H1 (cell line): ENCODE measurements around the gene MYBPC2. TPM values are rescaled to one million over a fixed set of nuclear protein-coding genes. Genes with fewer than 3 reads are reported as not detected.

Source experiments
- CTCF ChIA-PET: fragments of 300-600 bp; sonication (Branson Sonifier 250); formaldehyde crosslinking; loops from one replicate; lab custom pipeline; 2021; ENCODE audit not compliant: partially characterized antibody; lab: Charles Lee
- POLR2A ChIA-PET: fragments of 300-600 bp; sonication (Branson Sonifier 250); formaldehyde crosslinking; loops from one replicate; lab custom pipeline; 2021; ENCODE audit warnings: inconsistent platforms; ENCODE audit not compliant: partially characterized antibody; lab: Charles Lee
- DNase-seq, 2 experiments: peaks; one replicate each; pipeline versions ENCODE4 v3.0.0 to v3.0.0-alpha.2; 2010 to 2022; ENCODE audit warnings: low spot score in 2 of 2, low read depth in 1 of 2, mixed read lengths in 1 of 2
- FAIRE-seq: peaks from 2 replicates; lab custom pipeline; 2011; peaks lifted over from hg19 to GRCh38; lab: Jason Lieb, UNC
- H2AFZ ChIP-seq: 2 replicates; pipeline ENCODE4 v1.8.1; 2012; ENCODE audit warnings: low read length, inconsistent platforms
- H2AK5ac ChIP-seq: 2 replicates; pipeline ENCODE4 v1.6.1; 2013; ENCODE audit warnings: low read depth, low read length
- H2BK120ac ChIP-seq: replicated peaks from 2 replicates; pipeline ENCODE3; 2013; ENCODE audit warnings: low read depth, low read length, inconsistent platforms
- H2BK12ac ChIP-seq: 2 replicates; pipeline ENCODE4 v1.6.1; 2013; ENCODE audit warnings: low read depth, low read length
- H2BK15ac ChIP-seq: 2 replicates; pipeline ENCODE4 v1.6.1; 2013; ENCODE audit warnings: low read length
- H2BK20ac ChIP-seq: 2 replicates; pipeline ENCODE4 v1.6.1; 2013; ENCODE audit warnings: low read length
- H2BK5ac ChIP-seq: 2 replicates; pipeline ENCODE4 v1.6.1; 2013; ENCODE audit warnings: low read depth, low read length
- H3K14ac ChIP-seq: 2 replicates; pipeline ENCODE4 v1.6.1; 2013; ENCODE audit warnings: inconsistent platforms; ENCODE audit not compliant: insufficient read length
- H3K18ac ChIP-seq: 2 replicates; pipeline ENCODE4 v1.6.1; 2013; ENCODE audit warnings: low read length; ENCODE audit errors: extremely low read depth
- H3K23ac ChIP-seq: 2 replicates; pipeline ENCODE4 v1.6.1; 2013; ENCODE audit warnings: inconsistent platforms; ENCODE audit not compliant: insufficient read length
- H3K23me2 ChIP-seq: 2 replicates; pipeline ENCODE4 v1.6.1; 2013; ENCODE audit warnings: low read depth, low read length
- H3K27ac ChIP-seq: 2 replicates; pipeline ENCODE4 v1.6.1; 2011; ENCODE audit warnings: low read depth, low read length, inconsistent platforms
- H3K27me3 ChIP-seq, 4 experiments: replicated peaks in 1 of 4; 1 replicate in 1 of 4; 2 replicates in 3 of 4; pipeline versions ENCODE4 v1.6.1 to v1.8.1; 2011 to 2013; ENCODE audit warnings: low read length in 3 of 4, mild to moderate bottlenecking in 3 of 4, inconsistent platforms in 2 of 4, mixed read lengths in 2 of 4, moderate library complexity in 1 of 4; ENCODE audit not compliant: control insufficient read depth in 3 of 4, insufficient read depth in 3 of 4; ENCODE audit errors: extremely low read depth in 1 of 4
- H3K36me3 ChIP-seq, 4 experiments: 2 replicates each; pipeline versions ENCODE4 v1.6.1 to v1.8.1; 2011 to 2013; ENCODE audit warnings: mild to moderate bottlenecking in 4 of 4, low read length in 3 of 4, moderate library complexity in 2 of 4, control low read depth in 1 of 4, inconsistent platforms in 1 of 4; ENCODE audit not compliant: insufficient read depth in 4 of 4, control insufficient read depth in 2 of 4
- H3K4ac ChIP-seq: replicated peaks from 2 replicates; pipeline ENCODE3; 2013; ENCODE audit warnings: low read length, low read depth, mixed read lengths, inconsistent platforms; ENCODE audit not compliant: insufficient read length
- H3K4me1 ChIP-seq, 4 experiments: replicated peaks in 1 of 4; 1 replicate in 1 of 4; 2 replicates in 3 of 4; pipeline versions ENCODE4 v1.6.1 to v1.8.1; 2011 to 2013; ENCODE audit warnings: low read length in 3 of 4, inconsistent platforms in 2 of 4, mixed read lengths in 1 of 4; ENCODE audit not compliant: insufficient read depth in 4 of 4, control insufficient read depth in 3 of 4
- H3K4me2 ChIP-seq, 2 experiments: 2 replicates each; pipeline versions ENCODE4 v1.6.1 to v1.8.1; 2011 to 2013; ENCODE audit warnings: low read depth in 2 of 2, low read length in 2 of 2, control low read depth in 1 of 2, inconsistent platforms in 1 of 2, mild to moderate bottlenecking in 1 of 2; ENCODE audit not compliant: insufficient read depth in 1 of 2
- H3K4me3 ChIP-seq, 4 experiments: fragments of 200-600, 300-600 bp in 1 of 4; sonication (generic), shearing (Covaris generic), sonication (Bioruptor Twin) in 1 of 4; 2 replicates each; pipeline versions ENCODE4 v1.5.1 to v1.8.1; 2011 to 2016; ENCODE audit warnings: low read length in 4 of 4, low read depth in 3 of 4, control low read depth in 2 of 4, inconsistent platforms in 2 of 4, mild to moderate bottlenecking in 2 of 4, mixed read lengths in 1 of 4, moderate library complexity in 1 of 4; ENCODE audit not compliant: insufficient read depth in 2 of 4; ENCODE audit errors: extremely low read depth in 1 of 4
- H3K56ac ChIP-seq: replicated peaks from 2 replicates; pipeline ENCODE3; 2013; ENCODE audit warnings: low read depth, mild to moderate bottlenecking, mixed read lengths, low read length, inconsistent platforms; ENCODE audit not compliant: insufficient read length
- H3K79me1 ChIP-seq: 2 replicates; pipeline ENCODE4 v1.6.1; 2013; ENCODE audit warnings: low read depth, low read length, control low read depth
- H3K79me2 ChIP-seq, 2 experiments: 2 replicates each; pipeline versions ENCODE4 v1.6.1 to v1.8.1; 2012 to 2013; ENCODE audit warnings: low read length in 2 of 2, mild to moderate bottlenecking in 2 of 2, inconsistent platforms in 1 of 2; ENCODE audit not compliant: insufficient read depth in 2 of 2, control insufficient read depth in 1 of 2
- H3K9ac ChIP-seq, 4 experiments: replicated peaks in 1 of 4; 1 replicate in 1 of 4; 2 replicates in 3 of 4; pipeline versions ENCODE4 v1.6.1 to v1.8.1; 2011 to 2013; ENCODE audit warnings: low read depth in 3 of 4, low read length in 3 of 4, control low read depth in 2 of 4, mild to moderate bottlenecking in 2 of 4, moderate library complexity in 2 of 4, inconsistent platforms in 1 of 4; ENCODE audit errors: extremely low read depth in 1 of 4
- H3K9me3 ChIP-seq, 2 experiments: 2 replicates each; pipeline versions ENCODE4 v1.6.1 to v1.8.1; 2012 to 2013; ENCODE audit warnings: mild to moderate bottlenecking in 2 of 2, moderate library complexity in 2 of 2, control low read depth in 1 of 2, inconsistent platforms in 1 of 2, low read depth in 1 of 2, low read length in 1 of 2, mixed read lengths in 1 of 2; ENCODE audit not compliant: insufficient read depth in 2 of 2
- H4K20me1 ChIP-seq, 2 experiments: replicated peaks in 1 of 2; 2 replicates each; pipeline versions ENCODE3 to v1.8.1; 2011 to 2013; ENCODE audit warnings: inconsistent platforms in 2 of 2, low read length in 2 of 2, mild to moderate bottlenecking in 1 of 2; ENCODE audit not compliant: insufficient read depth in 2 of 2, control insufficient read depth in 1 of 2
- H4K5ac ChIP-seq: 2 replicates; pipeline ENCODE4 v1.6.1; 2013; ENCODE audit warnings: low read length, low read depth, mixed read lengths, inconsistent platforms; ENCODE audit not compliant: insufficient read length
- H4K8ac ChIP-seq: 2 replicates; pipeline ENCODE4 v1.8.0; 2013; ENCODE audit warnings: mild to moderate bottlenecking, moderate library complexity, low read length, inconsistent platforms; ENCODE audit not compliant: insufficient read depth; ENCODE audit errors: extremely low read depth
- H4K91ac ChIP-seq: replicated peaks from 2 replicates; pipeline ENCODE3; 2013; ENCODE audit warnings: low read length, mixed read lengths, inconsistent platforms; ENCODE audit not compliant: insufficient read length
- ASH2L ChIP-seq: fragments of 200-600, 300-600 bp; sonication (generic); IDR thresholded peaks from one replicate; pipeline ENCODE4 v1.7.1; 2017; ENCODE audit warnings: low read length
- CTCF ChIP-seq, 3 experiments: IDR thresholded peaks; 1 replicate in 2 of 3; 2 replicates in 1 of 3; pipeline versions ENCODE4 v1.5.1 to v1.6.1; 2011; ENCODE audit warnings: low read length in 3 of 3, mild to moderate bottlenecking in 3 of 3, inconsistent platforms in 2 of 3, low read depth in 1 of 3, moderate library complexity in 1 of 3; ENCODE audit not compliant: insufficient read depth in 1 of 3; ENCODE audit errors: control extremely low read depth in 1 of 3
- EZH2 ChIP-seq: fragments of 200-600 bp; sonication (generic); IDR thresholded peaks from 2 replicates; pipeline ENCODE4 v1.7.1; 2012; ENCODE audit warnings: low read depth, mild to moderate bottlenecking, moderate library complexity, low read length, inconsistent platforms; ENCODE audit not compliant: severe bottlenecking
- GTF2F1 ChIP-seq: IDR thresholded peaks from 2 replicates; pipeline ENCODE4 v1.6.1; 2012; ENCODE audit warnings: low read depth, low read length, improper control_type of control experiment, borderline replicate concordance
- KDM5A ChIP-seq: fragments of 200-600 bp; IDR thresholded peaks from 2 replicates; pipeline ENCODE4 v1.7.1; 2012; ENCODE audit warnings: mild to moderate bottlenecking, low read length, inconsistent platforms, mixed read lengths
- NRF1 ChIP-seq: IDR thresholded peaks from 2 replicates; pipeline ENCODE4 v1.6.1; 2011; ENCODE audit warnings: mild to moderate bottlenecking, low read depth, low read length, improper control_type of control experiment
- POLR2A ChIP-seq, 2 experiments: IDR thresholded peaks; 1 replicate in 1 of 2; 2 replicates in 1 of 2; pipeline ENCODE4 v1.6.1; 2011; ENCODE audit warnings: low read depth in 2 of 2, low read length in 2 of 2, mild to moderate bottlenecking in 2 of 2; ENCODE audit errors: control extremely low read depth in 1 of 2
- SP1 ChIP-seq: IDR thresholded peaks from 2 replicates; pipeline ENCODE4 v1.6.1; 2011; ENCODE audit warnings: low read depth, low read length
- SP2 ChIP-seq: IDR thresholded peaks from 2 replicates; pipeline ENCODE4 v1.6.1; 2012; ENCODE audit warnings: mild to moderate bottlenecking, low read length, inconsistent platforms
- SRF ChIP-seq: IDR thresholded peaks from 2 replicates; pipeline ENCODE4 v1.6.1; 2011; ENCODE audit warnings: mild to moderate bottlenecking, low read depth, low read length, moderate library complexity
- SUZ12 ChIP-seq: fragments of 200-600 bp; sonication (generic); IDR thresholded peaks from 2 replicates; pipeline ENCODE4 v1.6.1; 2012; ENCODE audit warnings: mild to moderate bottlenecking, inconsistent platforms, low read length, moderate library complexity, mixed read lengths
- WGBS, 2 experiments: shearing (Covaris generic) in 1 of 2; methylation state at CpG; one replicate each; pipeline versions ENCODE4 v1.1.6 to v1.1.7; 2013 to 2015; ENCODE audit warnings: low lambda C conversion rate in 2 of 2, mixed read lengths in 2 of 2, inconsistent platforms in 1 of 2, low coverage in 1 of 2, missing lambda C conversion rate in 1 of 2; ENCODE audit not compliant: insufficient replicate concordance in 2 of 2, insufficient coverage in 1 of 2, insufficient read length in 1 of 2; ENCODE audit errors: extremely low coverage in 1 of 2, missing lambda C conversion rate in 1 of 2; 5-methylcytosine and 5-hydroxymethylcytosine counted together
- polyA plus RNA-seq, 7 experiments: library from polyadenylated mRNA; depleted of rRNA in 3 of 7; stranded (reverse) in 5 of 7; unstranded in 2 of 7; fragments of >200 nt in 5 of 7; fragments of 200-250 nt in 2 of 7; gene quantifications; 1 replicate in 5 of 7; 2 replicates in 1 of 7; 4 replicates in 1 of 7; pipeline versions ENCODE4 v1.2.1 to v1.2.3, GENCODE V29; 2011 to 2013; ENCODE audit warnings: missing spikeins in 2 of 7, mixed read lengths in 2 of 7
- total RNA-seq: library from RNA; stranded (reverse); fragmentation: NEBNext Ultra II Directional; extraction: Animal tissue kit (Norgen Biotek cat#: 25700); gene quantifications from 2 replicates; pipeline ENCODE4 v1.2.1, GENCODE V29; 2021

Gene MYBPC2
- total and polyA plus RNA-seq, 2 of the 8 experiments (the other 6 are each of a cell fraction or from before 2014, with no cell fraction given), result 1.8 to 3.1 TPM

- H2BK12ac ChIP-seq, result 0 out of 2 replicates have a peak overlapping the region, but pooled peaks have one; percentile 68
- H3K56ac ChIP-seq, result no peak overlapping the region
- no peak overlapping the region; a peak in 1 of 7 replicates for H3K9ac ChIP-seq
- peak overlapping the region; percentile 90 for H3K18ac ChIP-seq
- DNase-seq (no peak), FAIRE-seq (no peak)
- H2BK15ac ChIP-seq, result peak overlapping the region; percentile 99; the same call in 1 of the 2 replicates
- no peak overlapping the region for H3K23ac ChIP-seq
- ChIA-PET POLR2A (no interaction called here), CTCF (no interaction called here)
- no peak overlapping the region for H2AFZ ChIP-seq
- H3K27ac ChIP-seq, result no peak overlapping the region
- H3K79me1 ChIP-seq, result no peaks in the 10 kb centered on the region
- no peak overlapping the region for H4K5ac ChIP-seq
- peak overlapping the region; percentile 36 to 63 for H3K4me2 ChIP-seq
- no peak overlapping the region for H4K91ac ChIP-seq
- H2BK5ac ChIP-seq, result no peak overlapping the region
- H4K20me1 ChIP-seq, result no peaks in the 10 kb centered on the region
- H3K4me3 ChIP-seq, result no peak overlapping the region
- no peak overlapping the region for H3K4ac ChIP-seq
- no peak overlapping the region for H2BK120ac ChIP-seq
- no peaks in the 10 kb centered on the region for H3K79me2 ChIP-seq
- no peaks in the 10 kb centered on the region for H3K36me3 ChIP-seq
- no peak overlapping the region for H3K14ac ChIP-seq
- peaks cover 0 to 17% (median 9%) of the 10 kb centered on the region in 4 experiments; a peak in 5 of 7 replicates for H3K4me1 ChIP-seq
- no peaks in the 10 kb centered on the region for H3K9me3 ChIP-seq
- no peak overlapping the region for H4K8ac ChIP-seq
- 29% methylated on average over 8 of the region's 12 CpGs; no CpG with 5 or more reads in 1 of the 2 experiments for WGBS, 2 experiments
- no peak overlapping the region for H2AK5ac ChIP-seq
- peaks cover 3% of the 10 kb centered on the region; the same call in 1 of the 2 replicates for H3K23me2 ChIP-seq
- H2BK20ac ChIP-seq, result no peak overlapping the region
- H3K27me3 ChIP-seq, result peaks cover 10 to 65% (median 59%) of the 10 kb centered on the region in 4 experiments
- TF ChIP-seq EZH2 (no peak), SUZ12 (no peak), SP1 (no peak), GTF2F1 (no peak), ASH2L (no peak), POLR2A (IDR thresholded peaks at IDR 0.05; ENCODE audit: control extremely low read depth in 1 of 2, low read depth in 2 of 2, low read length in 2 of 2) (no peak), SRF (no peak), CTCF (IDR thresholded peaks at IDR 0.05; ENCODE audit: control extremely low read depth in 1 of 3, insufficient read depth in 1 of 3, low read depth in 1 of 3, low read length in 3 of 3) (no peak), KDM5A (no peak), SP2 (no peak), NRF1 (no peak)
Measured at GRCh38 chr19:50492303-50493052, 59.8 kb downstream of the MYBPC2 start.
